ENCODE results near the gene LUC7L2.

DNA sequence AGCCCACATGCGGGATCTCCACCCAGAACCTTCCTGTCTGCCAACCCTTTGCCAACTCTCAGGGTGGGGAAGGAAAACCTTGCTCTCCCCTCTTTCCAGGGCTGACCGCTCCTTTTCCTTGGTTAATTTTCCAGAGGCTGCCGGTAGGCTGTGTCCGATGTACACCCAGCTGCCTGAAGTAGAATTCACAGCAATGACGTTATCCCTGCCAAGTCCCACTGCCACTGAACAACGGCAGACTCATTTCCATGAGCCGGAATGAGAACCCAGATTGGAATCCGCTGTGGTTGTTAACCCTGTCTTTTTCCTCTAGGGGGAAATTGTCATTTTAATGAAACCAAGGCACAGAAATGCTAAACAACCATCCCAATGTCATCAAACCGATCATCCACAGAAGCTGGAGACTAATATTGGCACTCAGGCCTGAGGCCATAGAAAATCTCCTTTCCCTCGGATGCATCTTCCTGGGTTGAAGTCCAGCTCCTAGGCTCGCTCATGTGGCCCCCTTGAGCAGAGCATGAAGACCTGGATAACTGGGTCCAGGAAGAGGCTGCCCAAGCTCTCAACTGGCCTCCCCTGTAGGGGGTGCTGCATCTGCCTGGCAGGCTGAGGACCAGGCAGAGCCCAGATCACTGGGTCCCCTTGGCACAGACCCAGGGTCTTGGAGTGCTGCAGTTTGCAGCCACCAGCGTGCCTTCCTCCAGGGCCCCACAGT is 93.4 kb downstream of the LUC7L2 start:
- TF ChIP-seq, protein P1, sequence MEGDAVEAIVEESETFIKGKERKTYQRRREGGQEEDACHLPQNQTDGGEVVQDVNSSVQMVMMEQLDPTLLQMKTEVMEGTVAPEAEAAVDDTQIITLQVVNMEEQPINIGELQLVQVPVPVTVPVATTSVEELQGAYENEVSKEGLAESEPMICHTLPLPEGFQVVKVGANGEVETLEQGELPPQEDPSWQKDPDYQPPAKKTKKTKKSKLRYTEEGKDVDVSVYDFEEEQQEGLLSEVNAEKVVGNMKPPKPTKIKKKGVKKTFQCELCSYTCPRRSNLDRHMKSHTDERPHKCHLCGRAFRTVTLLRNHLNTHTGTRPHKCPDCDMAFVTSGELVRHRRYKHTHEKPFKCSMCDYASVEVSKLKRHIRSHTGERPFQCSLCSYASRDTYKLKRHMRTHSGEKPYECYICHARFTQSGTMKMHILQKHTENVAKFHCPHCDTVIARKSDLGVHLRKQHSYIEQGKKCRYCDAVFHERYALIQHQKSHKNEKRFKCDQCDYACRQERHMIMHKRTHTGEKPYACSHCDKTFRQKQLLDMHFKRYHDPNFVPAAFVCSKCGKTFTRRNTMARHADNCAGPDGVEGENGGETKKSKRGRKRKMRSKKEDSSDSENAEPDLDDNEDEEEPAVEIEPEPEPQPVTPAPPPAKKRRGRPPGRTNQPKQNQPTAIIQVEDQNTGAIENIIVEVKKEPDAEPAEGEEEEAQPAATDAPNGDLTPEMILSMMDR (IDR thresholded peaks at IDR 0.05; ENCODE audit: insufficient read depth, low read depth, low read length): peak; percentile 22
- TF ChIP-seq EZH2 (IDR thresholded peaks at IDR 0.05; ENCODE audit: insufficient read depth, low read length): no peak
